Activated T-cell treated with anti-CD3 and anti-CD28 coated beads for 1 hour (primary cell): ENCODE results near the gene SPHK1.

Experiments used
- DNase-seq: peaks from one replicate; pipeline ENCODE4 v3.0.0-alpha.2; 2020; ENCODE audit warnings: low read depth

SPHK1 gene

GRCh38 chr17:76407509-76407908 is 23.1 kb downstream of the SPHK1 start:
- DNase-seq, result no peak

DNA sequence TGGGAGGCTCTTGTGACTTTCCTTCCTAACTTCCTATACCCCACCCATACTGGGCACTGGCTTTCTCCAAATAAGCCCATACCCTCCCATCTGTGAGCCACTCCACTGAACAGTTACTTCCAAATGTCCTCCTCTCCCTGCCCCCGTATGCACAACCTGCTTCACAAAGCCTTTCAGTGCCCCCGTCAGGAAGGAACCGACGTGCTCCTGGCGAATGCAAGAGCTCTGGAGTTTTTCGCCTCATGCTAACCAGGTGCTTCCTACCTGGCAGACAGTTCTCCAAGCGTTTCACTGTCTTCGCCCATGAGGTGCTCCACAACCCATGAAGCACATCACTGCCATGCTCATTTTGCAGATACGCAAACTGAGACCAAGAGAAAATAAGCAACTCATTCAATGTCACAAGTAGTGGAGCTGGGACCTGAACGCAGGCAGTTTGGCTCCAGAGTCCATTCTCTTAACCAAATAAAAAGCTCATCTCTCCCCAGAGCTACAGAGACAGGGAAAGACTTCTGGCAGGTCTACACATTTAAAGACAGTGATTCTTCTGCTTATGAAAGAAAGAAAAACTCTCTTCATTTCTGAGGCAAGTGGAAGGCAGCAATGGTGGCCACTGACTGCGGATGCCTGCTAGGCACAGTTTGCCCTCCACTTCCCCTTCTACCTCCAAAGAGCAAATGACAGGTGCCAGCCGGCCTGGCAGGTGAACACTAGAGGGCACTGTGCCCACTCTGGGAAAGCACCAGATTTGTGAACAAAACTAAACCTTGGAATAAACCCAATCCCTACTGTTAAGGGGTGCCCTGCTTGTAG is 23.8 kb downstream of the SPHK1 start:
- DNase-seq, result peak; percentile 66

DNA sequence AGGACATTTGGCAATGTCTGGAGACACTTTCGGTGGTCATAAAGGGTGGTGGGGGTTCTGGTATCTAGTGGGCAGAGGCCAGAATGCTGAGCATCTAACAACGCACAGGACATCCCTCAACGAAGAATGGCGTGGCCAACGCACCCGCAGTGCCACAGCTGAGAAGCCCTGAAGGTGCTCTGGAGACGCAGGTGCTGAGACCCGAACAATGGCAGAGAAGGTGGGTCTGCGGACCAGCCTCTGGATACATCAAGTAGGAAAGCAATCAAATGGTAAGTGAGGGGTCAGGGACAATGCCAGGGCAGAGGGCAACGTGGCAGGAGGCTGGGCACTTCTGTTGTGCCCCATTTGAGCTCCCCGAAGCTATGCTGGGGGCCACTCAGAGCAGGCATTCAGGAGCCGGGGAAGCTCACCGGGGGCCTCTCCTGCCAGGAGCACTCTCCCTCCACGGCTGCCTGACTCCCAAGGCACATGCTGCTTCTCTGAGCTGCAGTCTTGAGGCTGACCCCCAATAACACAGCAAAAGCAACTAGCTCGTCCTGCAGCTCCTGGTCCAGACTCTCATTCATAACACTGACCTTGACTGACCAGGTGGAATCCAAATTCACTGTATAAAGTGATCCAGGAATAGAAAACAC is 26.0 kb downstream of the SPHK1 start:
- no peak for DNase-seq

DNA sequence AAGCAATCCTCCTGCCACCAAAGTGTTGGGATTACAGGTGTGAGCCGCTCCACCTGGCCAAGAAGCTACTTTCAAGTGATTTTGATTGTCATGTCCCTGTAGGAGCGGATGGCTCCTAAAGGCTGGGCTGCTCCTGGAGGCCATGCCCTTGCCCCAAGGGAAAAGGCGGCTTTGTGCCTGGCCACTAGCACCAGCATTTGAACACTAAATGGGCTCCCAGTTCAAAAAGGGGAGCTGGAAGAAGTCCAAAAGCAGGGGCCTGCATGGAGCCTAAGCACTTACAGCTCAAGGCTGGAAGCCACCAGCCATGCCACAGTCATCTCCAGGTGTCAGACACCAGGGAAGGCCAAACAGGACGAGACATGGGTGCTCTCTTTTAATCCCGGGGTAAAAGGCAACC is 26.8 kb downstream of the SPHK1 start:
- no peak for DNase-seq

DNA sequence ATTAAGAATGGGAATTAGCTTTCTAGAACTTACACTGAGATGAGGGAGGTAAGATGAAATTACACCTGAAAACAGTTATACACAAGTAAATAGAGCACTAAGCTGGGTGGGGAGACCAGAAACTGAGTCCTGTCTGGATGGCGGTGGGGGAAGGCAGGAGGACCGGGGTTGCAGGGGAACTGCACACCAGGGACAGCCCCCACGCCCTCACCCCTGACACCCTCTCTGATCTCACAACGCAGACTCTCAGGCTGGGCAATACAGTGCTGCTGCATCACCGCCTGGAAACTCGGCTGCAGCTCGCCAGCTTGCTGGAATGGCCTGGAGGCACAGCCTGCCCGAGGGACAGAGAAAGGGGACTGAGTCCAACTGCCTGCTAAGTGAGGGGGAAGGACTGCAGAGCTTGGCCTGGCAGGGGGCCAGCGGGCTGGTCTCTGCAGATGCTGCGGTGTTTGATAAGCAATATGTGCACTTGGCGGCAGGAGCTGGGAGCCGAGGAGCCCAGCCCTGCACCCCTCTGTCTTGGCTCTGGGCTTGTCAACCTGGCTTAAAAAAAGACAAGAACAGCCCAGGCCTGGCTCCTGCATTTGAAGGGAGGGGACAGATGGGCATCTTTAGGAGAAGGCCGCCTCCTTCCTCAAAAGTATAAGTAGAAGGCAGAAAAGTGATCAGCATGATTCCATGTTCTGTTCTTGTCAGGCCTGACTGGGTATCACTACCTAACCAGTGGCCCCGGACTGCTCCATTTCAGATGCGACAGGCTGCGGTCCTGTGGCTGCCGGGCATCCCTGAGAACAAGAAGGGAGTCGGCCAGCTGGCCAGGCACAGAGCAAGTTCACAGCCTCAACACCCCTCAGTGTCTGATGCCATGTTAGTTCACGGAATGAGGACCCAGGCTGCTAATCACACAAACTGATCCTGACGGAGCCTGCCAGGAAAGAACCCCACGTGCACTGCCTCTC is 30.2 kb downstream of the SPHK1 start:
- DNase-seq, result no peak

DNA sequence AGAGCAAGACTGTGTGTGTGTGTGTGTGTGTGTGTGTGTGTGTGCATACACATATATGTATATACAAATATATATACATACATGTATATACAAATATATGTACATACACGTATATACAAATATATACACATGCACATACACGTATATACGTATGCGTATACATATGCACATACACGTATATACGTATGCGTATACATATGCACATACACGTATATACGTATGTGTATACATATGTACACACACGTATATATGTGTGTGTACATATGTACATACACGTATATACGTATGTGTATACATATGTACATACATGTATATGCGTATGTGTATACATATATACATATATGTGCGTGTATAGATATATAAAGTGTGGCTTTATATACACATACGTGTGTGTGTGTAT is 31.4 kb downstream of the SPHK1 start:
- DNase-seq, result no peak

GRCh38 chr17:76416457-76416856 is 32.0 kb downstream of the SPHK1 start:
- DNase-seq, result no peak

DNA sequence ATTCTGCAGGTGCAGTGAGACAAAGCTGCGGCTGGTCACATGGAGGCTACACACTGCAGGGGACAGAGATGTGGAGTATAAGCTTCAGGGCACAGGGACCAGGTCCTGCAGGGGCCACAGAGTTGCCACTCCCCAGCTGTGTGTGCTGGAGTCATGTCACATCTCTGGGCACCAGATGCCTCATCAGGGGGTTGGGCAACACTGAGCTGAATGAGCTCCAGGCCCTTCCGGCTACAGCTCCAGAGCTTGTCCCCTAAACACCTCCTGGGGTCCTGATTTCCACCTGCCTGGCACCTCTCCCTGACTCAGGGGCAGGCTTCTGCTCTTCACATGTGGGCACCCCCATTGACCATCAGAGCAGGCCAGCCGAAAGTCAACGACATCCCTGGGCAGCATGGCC is 32.5 kb downstream of the SPHK1 start:
- DNase-seq, result no peak

- no peak for DNase-seq
Observed at GRCh38 chr17:76417499-76418143, 33.2 kb downstream of the SPHK1 start.

- DNase-seq, result no peak
Observed at GRCh38 chr17:76419576-76420260, 35.3 kb downstream of the SPHK1 start.

DNA sequence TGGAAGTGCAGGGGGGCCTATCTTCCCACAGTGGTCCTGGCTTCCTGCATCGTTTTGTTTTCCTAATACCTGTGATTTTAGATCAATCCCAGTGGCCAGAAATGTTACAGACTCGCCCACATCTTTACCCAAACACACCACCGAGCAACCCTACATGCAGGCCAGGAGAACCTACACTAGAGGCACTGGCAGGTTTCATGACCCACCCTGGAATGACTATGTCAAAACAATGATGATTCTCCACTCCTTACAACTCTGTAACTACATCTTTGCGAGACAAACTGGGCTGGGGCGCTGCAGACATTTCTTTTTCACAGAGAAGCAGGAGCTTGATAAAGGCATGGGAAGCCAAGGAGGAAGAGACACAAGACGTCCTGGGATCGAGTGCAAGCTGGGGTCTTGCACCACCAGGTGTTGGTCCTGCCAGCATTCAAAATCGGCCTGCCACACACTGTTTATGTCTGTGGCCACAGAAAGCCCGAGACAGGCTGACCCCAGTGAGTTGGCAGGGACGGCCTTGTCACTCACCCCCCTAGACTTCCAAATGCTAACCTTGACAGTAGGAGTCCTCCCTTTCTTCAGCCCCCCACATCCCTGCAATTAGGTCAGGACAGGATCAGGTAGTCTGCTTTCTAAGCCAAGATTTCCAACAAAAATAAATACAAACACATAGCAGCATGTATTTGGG is 36.1 kb downstream of the SPHK1 start:
- DNase-seq, result no peak

GRCh38 chr17:76421044-76421407 is 36.6 kb downstream of the SPHK1 start:
- DNase-seq, result no peak

GRCh38 chr17:76422406-76422805 is 38.0 kb downstream of the SPHK1 start:
- no peak for DNase-seq

DNA sequence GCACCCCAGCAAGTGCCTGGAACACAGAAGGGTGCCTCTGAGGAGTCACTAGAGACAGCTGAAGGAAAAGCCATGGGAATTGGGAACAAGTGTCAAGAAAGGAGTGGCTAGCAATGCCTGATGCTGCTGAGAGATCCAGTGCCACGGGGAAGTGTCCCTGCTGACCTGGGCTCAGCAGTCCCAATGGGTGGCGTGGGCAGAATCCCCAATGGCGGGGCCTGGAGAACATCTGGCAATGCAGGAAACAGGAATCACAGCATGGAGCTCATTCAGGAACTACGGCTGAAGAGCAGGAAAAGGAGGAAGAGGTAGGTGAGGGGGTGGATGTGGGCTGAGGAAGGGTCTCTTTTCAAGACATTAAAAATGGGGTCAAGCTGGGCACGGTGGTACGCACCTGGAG is 38.5 kb downstream of the SPHK1 start:
- DNase-seq, result no peak

GRCh38 chr17:76426853-76427252 is 42.4 kb downstream of the SPHK1 start:
- DNase-seq, result no peak

DNA sequence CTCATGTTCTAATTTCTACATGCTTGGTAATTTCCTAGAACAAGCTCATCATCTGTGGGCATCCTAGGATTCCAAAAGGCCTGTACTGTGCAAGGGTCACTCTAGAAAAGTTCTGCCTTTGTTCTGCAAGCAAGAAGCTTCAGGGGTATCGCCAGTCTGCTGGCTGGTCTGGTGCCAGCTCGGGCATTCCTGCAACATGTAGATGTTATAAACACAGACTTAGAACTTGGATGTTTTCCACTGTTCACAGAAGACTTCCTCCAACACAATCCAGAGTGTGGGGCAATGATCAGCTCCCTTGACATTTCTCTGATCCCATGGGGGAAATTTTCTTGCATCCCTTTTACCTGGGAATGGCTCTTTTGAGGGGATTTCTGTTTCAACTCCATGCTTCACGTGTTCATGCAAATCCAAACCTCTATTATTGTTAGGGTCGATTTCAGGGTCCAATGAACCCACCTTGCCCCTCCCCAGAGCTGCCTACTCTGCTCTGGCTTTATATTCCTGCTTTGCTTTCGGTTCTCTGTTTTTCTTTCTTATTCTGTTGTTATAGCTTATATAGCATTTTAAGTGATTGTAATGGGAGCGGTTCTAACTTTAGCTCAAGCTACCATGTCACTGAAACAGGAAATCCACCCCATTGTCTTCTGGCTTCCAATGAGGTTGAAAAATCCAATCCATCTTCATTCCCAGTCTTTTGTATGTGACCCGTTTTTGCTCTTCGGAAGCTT is 43.3 kb downstream of the SPHK1 start:
- DNase-seq, result no peak

DNA sequence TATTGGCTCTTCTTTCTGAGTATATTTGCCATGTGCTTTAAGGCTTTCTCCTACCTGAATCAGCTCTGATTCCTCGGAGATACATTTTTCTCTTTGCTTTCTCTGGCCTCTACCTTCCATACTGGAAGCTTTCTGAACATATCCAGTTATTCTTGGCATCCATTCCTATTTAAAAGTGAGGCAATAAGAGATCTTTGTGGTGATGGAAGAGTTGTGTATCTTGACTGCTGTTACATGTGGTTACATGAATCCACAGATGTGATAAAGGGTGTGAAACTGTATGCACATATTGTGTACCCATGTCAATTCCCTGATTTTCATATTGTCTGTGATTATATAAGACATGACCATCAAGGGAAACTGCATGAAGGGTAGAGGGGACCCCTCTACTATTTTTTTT is 44.1 kb downstream of the SPHK1 start:
- no peak for DNase-seq

GRCh38 chr17:76431509-76431908 is 47.1 kb downstream of the SPHK1 start:
- no peak for DNase-seq

DNA sequence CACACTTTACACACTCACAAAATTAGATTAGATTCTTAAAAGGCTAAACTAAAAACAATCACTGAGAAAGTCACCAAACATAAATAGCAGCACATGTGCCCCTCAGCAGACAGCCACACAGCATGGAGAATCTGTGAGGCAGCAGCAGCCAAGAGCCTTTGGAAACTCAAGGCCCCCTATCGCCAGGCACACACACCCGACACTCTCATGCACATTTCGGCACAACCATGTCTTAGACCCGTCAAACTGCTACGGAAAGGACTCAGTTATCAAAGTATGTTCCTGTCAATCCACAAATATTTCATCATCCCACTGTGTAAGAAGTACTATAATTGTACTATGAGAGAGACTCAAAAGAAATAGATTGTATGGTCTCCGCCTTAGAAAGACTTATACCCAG is 47.6 kb downstream of the SPHK1 start:
- DNase-seq, result no peak

DNA sequence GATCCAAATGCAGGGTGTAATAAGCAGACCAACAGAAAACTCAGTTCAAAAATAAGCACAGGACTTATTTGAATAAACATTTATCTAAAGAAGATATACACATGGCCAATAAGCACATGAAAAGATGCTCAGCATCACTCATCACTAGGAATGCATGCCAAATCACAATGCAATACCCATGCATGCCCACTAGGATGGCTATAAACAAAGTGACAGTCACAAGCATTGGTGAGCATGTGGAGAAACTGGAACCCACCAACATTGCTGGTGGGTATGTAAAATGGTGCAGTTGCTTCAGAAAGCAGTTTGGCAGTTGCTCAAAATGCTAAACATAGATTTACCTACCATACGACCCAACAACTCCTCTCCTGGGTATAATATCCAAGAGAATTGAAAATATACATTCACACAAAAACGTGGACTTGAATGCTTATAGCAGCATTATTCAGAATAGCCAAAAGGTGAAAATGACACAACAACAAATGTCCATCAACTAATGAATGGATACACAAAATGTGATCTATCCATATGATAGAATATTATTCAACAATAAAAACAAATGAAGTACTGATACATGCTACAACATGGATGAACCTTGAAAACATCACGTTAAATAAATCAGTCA is 48.4 kb downstream of the SPHK1 start:
- no peak for DNase-seq
